DMS79 (cell line): ENCODE measurements around the gene PSKH1.

Source experiments
- DNase-seq: peaks from one replicate; lab custom pipeline; 2025; lab: John Stamatoyannopoulos, UW

Gene PSKH1

DNA sequence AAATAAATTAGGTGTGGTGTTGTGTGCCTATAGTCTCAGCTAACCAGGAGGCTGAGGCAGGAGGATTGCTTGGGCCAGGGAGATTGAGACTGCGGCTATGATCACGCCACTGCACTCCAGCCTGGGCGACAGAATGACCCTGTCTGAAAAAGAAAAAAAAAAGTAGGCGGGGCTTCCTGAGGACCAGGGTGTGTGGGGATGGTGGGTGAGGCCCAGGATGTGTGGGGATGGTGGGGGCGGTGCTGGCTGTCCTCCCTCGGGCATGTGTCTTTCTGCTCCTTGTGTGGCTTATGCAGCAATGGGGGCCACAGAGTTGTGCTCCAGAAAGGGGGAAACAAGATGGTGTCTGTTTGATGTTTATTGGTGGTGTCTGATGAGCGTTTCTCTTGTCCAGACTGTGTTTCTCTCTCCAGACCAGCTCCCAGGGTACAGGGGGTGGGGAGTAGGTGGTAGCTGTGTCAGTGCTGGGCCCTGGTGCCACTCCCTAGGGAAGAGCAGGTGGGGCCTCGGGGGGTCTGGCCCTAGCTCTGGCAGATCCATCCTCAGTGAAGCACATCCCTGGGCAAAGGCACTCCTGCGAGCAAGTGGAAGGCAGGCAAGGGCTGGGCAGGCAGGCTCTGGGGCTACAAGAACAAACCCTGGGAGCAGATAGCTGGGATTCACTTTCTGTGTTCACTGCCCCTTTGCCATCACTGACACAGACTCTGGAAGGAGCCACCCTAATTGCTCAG is 48.6 kb downstream of the PSKH1 start:
- no peak for DNase-seq

DNA sequence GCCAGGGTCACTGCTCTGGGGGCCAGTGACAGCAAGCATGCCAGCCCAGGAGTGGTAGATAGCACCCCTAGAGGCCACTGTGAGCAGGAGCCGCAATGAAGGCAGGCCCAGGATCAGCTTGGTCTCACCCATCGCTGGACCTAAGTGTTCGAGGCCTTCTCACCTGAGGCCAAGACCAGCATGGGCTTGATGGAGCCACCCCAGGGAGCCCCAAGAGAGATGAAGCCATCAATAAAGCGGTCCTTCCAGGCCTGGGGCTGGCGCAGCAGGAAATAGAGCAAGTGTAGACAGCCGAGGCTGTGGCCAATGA is 49.1 kb downstream of the PSKH1 start:
- no peak for DNase-seq

DNA sequence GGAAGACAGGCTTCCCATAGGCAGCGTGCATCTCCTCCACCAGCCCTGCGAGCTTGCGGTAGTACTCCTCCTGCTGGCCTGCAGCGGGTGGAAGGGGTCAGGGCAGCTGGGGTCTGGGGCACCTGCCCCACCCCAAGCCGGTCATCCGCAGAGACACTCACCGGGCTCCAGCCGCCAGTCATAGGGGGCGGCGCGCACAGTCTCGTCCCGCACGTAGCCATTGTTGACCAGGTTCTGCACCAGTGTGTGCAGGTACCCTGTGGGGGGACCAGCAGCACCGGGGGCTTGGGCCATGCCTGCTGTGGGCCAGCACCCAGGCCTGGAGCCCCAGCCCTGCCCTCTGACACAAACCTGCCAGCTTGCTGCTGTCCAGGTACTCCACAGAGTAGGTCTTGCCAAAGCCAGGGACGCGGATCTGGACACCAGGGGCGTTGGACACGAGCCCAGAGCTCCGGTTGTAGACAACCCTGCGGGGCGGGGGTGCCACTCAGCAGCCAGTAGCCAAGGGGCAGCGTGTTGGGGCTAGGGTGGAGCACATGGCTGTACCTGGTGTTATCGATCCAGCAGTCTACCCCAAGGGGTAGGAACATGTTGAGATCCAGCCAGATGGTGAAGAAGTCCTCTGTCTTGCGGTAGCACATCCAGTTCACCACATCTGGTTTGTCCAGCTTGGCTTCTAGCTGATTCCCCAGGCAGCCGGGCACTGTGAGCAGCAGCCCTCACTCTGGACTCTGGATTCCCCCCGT is 49.6 kb downstream of the PSKH1 start:
- DNase-seq = no peak

DNA sequence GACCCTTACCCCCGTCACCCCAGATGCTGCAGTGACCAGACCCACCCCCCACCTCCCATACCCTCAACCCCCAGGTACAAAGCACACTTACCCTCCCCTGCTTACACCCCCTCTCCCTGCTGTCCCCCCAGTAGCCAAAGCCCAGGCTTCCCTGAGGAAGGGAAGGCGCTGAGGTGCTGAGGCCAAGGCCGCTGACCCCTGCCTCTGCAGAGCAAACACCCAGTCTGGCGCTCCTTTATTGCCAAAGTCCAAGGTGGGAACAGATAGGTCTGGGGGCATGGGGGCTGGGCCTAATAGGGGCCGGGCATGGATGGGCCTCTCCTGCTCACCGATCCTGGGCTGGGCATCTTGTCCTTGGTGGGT is 50.2 kb downstream of the PSKH1 start:
- no peak for DNase-seq

DNA sequence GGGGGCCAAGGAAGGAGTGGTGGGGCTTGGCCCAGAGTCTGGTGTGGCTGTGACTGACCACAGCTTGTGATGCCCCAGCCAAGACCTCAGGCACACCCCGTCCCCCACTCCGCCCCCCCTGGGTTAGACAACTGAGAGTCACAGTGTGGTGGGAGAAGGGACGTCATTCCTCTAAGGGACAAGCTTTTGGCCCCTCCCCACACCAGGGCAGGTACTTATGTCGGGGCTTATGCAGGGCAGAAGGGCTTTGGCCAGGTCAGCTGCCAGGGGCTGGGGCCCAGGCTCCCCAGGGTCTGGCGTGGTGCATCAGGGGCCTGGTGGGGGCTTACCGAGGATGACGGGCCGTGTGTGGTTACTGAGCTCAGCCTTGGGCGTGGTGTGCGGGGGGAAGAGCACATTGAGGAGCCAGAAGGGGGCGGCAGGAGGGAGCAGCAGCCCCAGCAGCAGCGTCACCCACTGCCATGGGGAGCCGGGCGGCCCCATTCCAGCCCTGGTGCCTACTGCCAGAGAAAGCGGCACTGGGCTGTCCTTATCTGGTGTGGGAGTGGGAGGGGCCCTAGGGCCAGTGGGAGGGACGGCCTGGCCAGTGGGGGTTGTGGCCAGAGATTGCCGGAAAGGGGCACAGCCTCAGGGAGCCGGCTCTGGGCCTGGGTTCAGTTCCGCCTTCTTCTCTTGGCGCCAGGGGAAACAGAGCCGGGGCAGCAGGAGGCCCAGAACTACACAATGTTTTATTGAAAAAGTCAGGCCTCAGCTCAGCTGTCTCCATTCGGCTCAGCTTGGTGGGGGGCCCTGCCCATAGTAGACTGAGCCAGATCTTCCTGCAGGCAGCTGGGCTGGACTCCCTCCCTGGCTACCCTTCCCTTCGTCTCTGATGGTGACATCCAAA is 50.8 kb downstream of the PSKH1 start, which contains the start of gene LCAT:
LCAT (minus strand) TSS at position 502 of the 886 bp plus-strand sequence; CDS start at position 483, 19 bp downstream.
- no peak for DNase-seq

DNA sequence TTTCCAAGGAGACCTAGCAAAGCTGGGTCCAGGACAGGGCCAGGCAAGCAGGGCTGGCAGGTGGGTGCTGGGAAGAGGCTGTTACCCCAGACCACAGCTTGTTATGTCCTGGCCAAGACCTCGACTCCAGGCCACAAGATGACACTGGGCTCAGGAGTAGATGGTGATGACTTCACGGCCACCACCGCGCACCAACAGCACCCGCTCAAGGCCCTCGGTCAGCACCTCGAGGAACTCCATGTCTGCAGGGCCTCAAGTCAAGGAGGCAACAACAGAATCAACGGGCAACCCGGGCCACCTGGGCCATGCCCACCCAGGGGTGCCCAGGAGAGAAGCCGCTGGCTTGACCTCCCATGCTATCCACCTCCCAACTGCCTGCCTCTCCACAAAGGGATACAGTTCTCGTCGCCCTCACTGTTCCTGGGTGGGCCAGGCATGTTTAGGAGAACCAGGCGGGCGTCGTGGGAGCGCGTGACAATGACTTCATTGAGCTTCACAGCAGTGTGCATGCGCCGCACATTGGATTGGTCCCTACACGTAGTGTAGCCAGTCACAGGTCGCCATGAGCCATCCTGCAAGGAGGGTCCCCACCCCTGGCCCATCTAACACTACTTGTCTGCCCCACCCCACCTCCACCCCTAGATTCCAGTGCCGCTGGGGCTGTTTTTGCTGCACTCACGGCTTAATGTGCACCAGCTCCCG is 51.8 kb downstream of the PSKH1 start:
- no peak for DNase-seq

DNA sequence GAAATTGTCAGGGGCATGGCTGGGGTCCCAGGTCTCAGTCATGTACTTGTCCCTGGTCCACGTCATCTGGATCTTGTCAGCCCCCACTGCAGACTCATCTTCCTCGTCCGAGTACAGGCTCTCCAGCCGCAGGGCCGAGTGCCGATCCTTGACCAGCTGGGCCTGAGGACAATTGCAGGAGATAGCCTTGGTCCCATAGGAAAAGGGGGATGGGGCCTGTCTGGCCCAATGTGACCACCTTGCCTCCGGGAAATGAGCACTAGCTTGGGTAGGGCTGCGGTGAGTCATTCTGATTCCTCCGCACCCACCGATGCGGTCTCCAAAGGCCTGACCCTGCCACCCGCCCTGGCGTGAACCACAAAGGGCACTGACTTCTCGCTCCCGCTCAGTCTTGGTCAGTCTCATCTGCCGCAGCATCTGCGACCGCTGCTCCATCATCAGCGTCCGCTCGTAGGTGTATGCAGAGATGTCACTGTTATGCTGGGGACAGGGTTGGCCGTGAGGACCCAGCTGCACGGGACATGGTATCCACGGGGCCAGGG is 52.4 kb downstream of the PSKH1 start:
- no peak for DNase-seq

DNA sequence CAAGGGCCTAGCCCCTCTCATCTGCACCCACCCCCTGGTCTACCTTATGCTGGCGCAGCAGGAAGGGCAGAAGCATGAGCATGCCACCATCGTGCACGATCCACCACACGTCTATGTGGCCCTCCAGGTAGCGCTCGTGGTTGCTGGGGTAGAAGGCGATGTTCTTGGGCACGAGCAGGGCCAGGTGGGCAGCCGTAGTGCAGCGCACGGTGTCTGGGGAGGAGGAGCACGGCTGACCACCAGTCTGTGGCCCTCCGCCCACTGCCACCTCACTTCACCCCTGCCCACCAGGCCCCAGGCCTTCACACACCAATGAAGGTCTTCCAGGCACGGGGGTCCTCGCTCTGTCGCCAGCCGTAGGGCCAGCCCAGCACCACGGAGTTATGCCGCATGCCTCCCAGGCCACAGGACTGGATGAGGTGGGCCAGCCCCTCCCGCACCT is 53.1 kb downstream of the PSKH1 start:
- no peak for DNase-seq

DNA sequence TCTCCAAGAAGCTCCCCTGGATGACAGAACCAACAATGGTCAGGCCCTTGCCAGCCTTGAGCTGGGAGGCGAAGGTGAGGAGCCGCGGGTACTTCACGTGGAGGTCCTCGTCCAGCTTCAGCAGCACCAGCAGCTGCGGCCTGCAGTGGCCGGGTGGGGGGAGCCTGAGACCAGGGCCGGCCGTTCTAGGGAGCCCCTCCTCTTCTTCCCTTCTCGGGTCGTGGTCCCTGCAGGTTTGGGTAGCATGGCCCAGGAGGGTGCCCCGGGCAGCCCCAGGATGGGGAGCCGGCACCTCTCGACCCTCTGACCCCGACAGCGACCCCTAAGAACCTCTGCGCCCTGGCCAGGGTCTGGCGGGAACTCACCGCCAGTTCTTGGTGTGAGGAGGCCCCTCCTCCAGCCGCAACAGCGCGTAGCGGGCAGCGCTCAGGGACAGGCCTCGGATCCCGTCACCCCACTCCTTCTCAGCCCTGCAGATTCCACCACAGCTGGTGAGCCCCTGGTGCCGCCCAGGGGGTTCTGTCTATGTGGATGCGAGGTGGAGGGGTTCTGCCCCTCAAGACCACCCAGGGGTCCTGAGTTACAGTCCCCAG is 54.0 kb downstream of the PSKH1 start:
- no peak for DNase-seq

DNA sequence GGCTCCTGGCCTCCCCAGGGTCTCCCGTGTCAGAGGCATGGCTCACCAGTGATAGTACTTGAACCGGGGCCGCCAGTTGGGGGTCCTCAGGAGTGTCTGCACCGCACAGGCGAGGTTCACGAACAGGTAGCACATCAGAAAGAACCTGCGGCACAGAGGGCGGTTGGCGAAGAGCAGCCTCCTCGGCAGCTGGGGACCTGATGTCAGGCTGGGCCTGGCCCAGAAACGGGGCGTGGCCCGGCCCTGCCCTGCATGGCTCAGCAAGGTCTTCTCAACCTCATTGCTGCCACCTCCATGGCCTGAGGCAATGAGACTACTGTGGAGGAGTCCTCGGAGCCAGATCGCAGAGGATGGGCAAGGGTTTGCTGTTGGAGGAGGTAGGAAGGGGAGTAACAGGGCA is 55.0 kb downstream of the PSKH1 start:
- no peak for DNase-seq

DNA sequence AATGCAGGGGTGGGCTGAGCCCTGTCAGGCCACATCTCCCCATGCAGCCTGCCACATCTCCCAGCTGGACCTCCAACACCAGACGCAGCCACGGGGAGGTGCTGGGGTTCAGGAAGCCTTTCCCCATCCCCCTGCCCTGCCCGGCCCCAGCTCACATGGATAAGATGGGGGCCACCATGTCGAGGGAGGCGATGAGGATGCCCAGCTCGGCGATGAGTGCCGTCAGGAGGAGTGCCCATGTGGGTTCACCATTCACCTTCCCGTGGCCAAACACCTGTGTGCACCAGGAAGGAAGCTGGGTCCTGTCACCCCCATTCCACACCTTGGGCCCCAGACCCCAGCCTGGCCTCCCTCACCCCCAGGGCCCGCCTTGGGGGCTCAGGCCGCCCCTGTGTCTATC is 56.6 kb downstream of the PSKH1 start:
- DNase-seq = no peak

DNA sequence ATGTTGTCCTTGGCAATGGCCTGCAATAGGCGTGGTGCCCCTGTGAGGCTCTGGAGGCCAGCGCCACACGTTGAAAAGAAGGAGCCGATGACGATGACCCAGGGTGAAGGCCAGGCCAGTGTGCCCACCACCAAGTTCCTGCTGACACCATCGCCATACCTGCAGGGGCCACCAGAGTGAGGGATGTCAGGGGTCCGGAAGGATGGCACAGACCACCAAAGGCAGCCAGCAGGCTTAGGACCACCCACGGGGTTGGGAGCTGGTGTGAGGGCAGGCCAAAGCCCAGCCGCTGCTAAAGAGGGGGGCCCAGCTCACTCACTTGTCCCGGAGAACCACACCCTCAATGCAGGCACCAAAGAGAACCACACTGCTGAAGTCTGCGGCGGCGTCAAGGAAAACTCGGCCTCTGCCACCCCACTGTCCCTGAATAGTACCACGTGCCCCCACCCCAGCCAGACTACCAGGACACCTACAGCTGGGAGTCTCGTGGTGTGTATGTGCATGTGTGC is 57.3 kb downstream of the PSKH1 start:
- DNase-seq = no peak

DNA sequence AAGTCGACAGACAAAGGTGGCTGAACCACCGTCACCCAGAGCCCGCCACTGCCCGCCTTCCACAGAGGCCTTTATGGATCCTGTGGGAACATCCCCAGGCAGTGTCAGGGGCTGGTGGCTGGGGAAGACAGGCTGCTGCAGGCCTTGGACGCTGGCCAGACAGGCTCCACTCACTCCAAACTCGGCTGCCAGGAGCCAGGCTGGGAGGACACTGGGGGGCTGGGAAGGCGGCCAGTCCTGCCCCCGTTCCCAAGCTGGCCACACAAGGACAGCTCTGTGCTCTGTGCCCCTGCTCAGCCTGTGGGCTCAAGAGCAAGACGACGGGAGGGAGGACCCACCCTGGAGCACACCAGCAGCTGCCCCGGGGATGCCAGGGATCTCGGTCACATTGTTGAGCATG is 58.4 kb downstream of the PSKH1 start:
- no peak for DNase-seq

DNA sequence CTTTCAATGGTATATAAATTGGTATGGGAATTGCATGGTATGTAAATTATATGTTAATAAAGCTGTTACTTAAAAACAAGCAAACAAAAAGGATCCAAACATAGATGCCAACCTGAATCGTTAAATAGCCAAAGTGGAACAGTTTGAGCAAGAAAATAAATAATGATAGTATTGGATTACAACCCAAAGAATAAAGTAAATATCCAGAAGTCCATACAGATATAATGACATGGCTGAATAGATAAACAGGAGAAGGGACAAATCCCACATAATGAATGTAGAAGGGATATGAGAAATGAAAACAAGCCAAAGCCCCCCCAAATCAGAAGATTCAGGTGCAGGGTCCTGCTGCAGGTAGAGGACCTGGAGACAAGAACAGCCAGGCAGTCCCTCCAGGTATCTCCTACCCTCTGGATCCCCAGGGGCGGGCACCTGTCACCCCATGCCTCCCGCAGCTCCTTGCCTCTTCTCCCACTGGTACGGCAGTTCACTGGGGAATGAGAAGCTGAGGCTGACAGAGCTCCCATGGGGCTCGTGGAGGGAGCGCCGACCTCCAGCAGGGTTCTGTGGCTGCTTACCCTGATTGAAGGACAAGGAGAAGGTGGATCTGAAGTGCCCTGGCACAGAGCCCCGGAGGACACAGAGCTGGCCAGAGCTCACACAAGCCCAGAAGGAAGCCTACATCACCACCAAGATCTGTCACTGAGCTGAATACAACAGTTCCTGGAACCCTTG is 60.8 kb downstream of the PSKH1 start:
- DNase-seq = no peak

DNA sequence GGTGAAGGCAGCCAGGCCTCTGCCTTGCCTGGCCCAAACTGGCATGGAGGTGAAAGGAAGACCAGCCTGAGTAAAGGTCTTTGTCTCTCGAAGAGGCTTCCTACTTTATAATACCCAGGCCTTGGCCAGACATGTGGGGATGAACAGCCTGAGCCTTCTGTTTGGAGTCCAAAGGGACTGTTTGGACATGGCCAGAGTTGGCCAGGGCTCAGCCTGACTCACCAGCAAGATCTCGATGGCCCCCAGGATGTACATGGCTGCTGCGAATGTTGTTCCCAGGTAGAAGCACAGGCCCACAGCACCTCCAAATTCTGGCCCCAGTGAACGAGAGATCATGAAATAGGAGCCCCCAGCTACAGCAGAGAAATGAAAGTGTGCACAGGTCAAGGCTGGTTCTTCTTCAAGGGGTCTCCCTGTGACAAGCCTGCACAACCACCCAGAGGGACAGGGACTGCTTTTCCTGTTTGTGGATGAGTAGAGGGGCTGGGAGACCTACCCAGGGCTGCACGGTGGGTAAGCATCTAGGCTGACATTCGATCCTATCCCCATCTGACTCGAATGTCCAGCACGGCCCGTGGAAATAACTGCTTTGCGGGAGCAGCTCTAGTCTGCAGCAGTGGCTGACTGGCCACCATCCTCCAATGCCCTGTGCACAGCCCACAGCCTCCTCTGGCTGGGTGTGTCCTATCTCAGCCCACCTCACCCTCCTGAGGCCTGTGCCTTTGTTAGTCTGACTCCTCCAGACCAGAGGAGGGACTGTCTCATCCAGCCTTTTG is 61.6 kb downstream of the PSKH1 start:
- DNase-seq = no peak

DNA sequence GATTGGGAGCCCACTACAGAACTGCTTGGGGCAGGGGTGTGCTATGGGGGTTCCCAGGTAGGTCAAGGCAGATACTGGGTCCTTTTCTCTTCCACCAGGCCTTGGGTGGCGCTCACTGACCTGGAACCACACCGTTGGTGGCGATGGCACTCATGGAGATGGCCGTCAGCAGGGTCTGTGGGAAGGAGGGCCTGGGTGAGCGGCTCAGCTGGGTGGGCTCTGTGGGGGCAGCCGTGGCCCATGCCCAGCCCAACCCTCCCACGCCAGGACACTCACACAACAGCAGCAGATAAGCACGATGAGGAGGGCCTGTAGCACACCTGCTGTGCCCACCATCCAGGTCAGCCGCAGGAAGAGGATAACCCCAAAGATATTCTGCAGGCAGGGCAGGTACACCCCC is 64.6 kb downstream of the PSKH1 start:
- DNase-seq = no peak

DNA sequence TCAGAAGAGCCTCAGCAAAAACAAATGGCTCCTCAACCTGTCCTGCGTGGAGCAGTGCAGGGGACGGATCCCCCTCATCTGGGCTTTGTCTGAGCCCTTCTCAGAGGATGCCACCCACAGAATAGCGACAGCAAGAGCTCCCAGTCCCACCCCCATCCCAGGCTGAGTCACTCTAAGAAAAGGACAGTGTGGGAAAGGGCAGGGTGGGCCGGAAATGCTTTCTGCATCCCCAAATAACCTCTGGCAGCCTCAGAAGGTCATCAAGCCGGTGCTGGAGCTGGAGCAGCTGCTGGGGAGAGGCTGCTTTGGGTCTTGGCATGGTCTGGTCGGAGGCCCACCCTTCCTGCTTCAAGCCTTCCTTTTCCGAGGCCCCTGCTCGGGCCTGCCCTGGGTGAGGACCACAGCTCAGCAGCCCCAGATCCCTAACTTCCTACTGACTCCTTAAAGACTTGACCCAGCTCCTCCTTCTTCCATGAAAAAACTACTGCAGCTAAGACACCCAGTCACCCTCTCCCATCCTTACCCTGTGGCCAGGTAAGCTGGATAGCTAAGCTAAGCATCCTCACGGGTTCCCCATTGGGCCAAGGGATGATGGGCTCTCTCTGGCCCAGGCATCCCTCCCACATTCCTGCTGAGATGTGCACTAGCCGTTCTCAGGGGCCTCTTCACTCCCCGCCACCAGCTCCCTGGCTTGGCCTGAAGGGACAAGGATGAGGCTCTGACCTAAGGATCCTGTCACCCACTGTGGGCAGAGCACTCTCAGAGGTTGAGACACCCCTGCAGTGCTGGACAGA is 66.7 kb downstream of the PSKH1 start:
- no peak for DNase-seq

DNA sequence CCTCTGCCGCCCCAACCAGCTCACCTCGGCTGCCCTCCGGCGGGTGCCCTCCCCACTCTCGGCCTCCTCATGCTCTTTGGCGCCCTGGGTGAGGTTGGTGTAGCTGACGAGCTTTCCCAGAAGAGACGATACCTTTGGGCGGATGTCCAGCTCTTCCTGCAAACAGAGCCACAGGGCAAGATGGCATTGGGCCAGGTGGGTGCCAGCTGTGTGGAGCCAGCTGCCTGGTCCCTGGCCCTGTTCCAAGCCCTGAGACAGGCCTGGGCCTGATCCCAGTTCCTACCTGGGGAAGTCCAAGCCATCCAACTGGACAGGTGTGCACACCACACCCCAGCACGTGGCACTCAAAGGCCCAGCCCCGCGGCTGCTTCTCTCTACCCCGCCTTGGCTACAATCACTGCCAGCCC is 68.5 kb downstream of the PSKH1 start:
- peak; percentile 87 for DNase-seq

DNA sequence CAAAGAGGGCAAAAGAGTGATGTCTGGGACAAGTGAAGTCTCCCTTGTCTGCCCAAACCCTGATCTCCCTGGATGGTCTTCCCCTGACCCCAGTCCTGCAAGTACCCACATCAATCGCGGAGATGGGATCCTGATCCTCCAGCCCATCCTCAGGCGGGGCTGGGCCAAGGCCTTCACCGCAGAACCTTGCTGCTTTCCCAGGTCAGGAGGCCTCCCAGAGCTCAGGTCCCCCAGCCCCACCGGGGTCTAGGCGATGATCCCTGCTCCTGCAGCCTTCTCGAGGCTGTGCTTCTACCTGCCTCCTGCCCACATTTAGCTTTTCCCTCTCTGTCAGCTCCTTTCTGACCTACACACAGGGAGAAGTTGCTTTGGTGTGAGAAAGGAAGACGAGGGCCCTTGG is 69.1 kb downstream of the PSKH1 start:
- no peak for DNase-seq
